Peyer's patch (tissue), 4 donors: ENCODE data around the gene LYST. TPM values are rescaled to one million over a fixed set of nuclear protein-coding genes. Genes with fewer than 3 reads are reported as not detected.
A peak's percentile ranks its signal among the peaks of the same experiment; 100 is the strongest.

Experiments
- DNase-seq, 3 donors: peaks; one replicate each; pipeline ENCODE4 v3.0.0-alpha.2; 2017 to 2019
- H3K27ac ChIP-seq, 4 donors: fragments of 200-600 bp; sonication (generic); one replicate each; pipeline ENCODE4 v1.5.1; 2016 to 2019
- H3K27me3 ChIP-seq, 2 donors: fragments of 200-600 bp; sonication (generic); one replicate each; pipeline ENCODE4 v1.5.1; 2019
- H3K36me3 ChIP-seq, 3 donors: fragments of 200-600 bp; sonication (generic); one replicate each; pipeline ENCODE4 v1.5.1; 2016 to 2019
- H3K4me1 ChIP-seq, 4 donors: fragments of 200-600 bp; sonication (generic); one replicate each; pipeline ENCODE4 v1.5.1; 2016 to 2019
- H3K4me3 ChIP-seq, 4 donors: fragments of 200-600 bp; sonication (generic); 1 replicate in 3 of 4; 2 replicates in 1 of 4; pipeline ENCODE4 v1.5.1; 2016 to 2019; ENCODE audit warnings: mild to moderate bottlenecking in 1 of 4
- H3K9me3 ChIP-seq, 4 donors: fragments of 200-600 bp; sonication (generic); one replicate each; pipeline ENCODE4 v1.5.1; 2016 to 2019; ENCODE audit warnings: mild to moderate bottlenecking in 1 of 4
- POLR2A ChIP-seq, 2 donors: fragments of 450-650 bp; IDR thresholded peaks; one replicate each; pipeline ENCODE4 v1.5.1; 2017; ENCODE audit warnings: antibody characterized with exemption in 2 of 2, mild to moderate bottlenecking in 2 of 2, moderate library complexity in 2 of 2
- total RNA-seq, 4 donors: library from RNA; depleted of rRNA; stranded (reverse); fragments of >200 nt; gene quantifications; one replicate each; pipeline ENCODE4 v1.1.0, GENCODE V29; 2016
- TF ChIP-seq, protein P1 (sequence below), 6 experiments: fragments of 450-650 bp in 4 of 6; fragments of 200-600 bp in 2 of 6; sonication (generic) in 1 of 6; IDR thresholded peaks; one replicate each; pipeline ENCODE4 v1.5.1; 2017 to 2019; ENCODE audit warnings: antibody characterized with exemption in 6 of 6, mild to moderate bottlenecking in 3 of 6, moderate library complexity in 1 of 6

The LYST gene
- total RNA-seq, 4 donors from 2014 or later, result 27.8 to 68.5 (median 35.5) TPM

DNA sequence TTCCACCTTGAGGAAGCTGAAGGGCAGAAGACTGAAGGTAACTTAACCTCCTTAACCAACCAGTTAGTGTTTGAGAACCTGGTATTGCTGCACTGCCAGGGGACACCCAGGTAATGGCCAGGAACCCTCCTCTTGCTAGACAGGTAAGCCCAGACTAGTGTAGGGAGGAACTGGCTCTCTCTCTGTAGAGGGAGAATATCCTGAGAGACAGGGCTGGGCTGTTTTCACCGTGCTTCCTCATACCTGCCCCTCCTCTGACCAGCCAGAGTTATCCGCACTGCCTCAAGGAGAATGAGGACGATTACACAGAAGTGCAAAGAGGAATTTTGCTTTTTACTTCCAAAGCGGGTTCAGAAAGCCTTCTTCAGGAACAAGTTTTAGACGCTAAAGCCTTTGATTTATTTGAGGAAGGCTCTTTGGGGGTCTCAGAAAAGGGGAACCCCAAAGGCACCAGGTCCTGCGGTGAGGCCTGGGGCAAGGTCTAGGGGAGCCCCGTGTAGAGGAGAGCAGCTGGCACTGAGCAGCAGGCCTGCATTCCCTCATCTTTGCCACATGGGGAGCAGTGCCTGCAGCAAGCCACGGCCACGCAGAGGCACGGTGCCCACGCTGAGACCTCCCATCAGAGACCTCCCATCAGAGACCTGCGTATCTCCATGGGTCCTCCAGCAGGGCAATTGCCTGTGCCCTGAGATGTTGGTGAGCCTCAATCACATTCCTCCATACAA, 230.6 kb downstream of the LYST start:
- no peaks in the 10 kb centered on the region for H3K36me3 ChIP-seq
- H3K9me3 ChIP-seq, result no peaks in the 10 kb centered on the region
- H3K27me3 ChIP-seq, result no peaks in the 10 kb centered on the region
- H3K27ac ChIP-seq, result no peak overlapping the region
- TF ChIP-seq POLR2A (IDR thresholded peaks at IDR 0.05), result no peak
- TF ChIP-seq, protein P1, sequence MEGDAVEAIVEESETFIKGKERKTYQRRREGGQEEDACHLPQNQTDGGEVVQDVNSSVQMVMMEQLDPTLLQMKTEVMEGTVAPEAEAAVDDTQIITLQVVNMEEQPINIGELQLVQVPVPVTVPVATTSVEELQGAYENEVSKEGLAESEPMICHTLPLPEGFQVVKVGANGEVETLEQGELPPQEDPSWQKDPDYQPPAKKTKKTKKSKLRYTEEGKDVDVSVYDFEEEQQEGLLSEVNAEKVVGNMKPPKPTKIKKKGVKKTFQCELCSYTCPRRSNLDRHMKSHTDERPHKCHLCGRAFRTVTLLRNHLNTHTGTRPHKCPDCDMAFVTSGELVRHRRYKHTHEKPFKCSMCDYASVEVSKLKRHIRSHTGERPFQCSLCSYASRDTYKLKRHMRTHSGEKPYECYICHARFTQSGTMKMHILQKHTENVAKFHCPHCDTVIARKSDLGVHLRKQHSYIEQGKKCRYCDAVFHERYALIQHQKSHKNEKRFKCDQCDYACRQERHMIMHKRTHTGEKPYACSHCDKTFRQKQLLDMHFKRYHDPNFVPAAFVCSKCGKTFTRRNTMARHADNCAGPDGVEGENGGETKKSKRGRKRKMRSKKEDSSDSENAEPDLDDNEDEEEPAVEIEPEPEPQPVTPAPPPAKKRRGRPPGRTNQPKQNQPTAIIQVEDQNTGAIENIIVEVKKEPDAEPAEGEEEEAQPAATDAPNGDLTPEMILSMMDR (IDR thresholded peaks at IDR 0.05), result peak in 1 of 6 experiments; percentile 14
- no peaks in the 10 kb centered on the region for H3K4me1 ChIP-seq
- no peak overlapping the region for H3K4me3 ChIP-seq
- peak in 1 of 3 donors; percentile 32 for DNase-seq

DNA sequence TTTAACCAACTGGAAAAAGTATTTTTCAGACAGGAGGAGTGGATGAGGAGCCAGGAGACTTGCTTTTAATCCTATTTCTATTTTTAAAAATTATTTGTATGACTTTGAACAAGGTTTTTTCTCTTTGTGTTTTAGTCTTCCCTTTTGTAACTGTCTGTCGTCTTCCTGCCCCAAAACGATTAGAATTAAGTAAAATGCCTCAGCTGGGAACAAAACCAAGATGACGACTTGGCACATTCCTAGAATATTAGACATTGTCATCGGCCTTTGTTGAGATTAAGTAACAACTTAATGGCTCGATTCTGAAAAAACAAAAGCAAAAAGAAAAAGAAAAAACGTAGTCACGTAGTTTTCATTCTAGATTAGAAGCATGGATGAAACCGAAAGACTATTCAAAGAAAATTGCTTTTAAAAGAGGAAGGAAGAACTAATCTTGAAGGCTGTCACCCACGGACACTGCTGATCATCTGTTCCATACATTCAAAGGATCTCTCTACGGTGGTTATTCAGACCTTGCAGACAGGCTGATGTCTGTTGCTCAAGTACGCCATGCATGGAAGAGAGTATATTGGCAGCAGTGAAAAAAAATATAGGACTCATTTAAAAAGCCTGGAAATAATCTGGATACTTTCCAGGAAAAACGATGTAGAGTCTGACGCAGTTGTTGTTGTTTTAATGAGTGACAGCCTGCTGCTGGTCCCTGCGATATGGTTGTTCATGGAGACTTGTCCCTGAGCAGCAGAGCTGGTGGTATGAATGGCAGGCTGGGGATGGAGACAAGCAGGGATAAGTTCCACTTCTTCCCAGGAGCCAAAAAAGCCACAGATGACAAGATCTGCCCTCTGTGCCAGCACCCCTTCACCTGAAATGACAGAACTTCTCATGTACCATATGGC, 234.0 kb downstream of the LYST start:
- H3K36me3 ChIP-seq, result no peaks in the 10 kb centered on the region
- H3K27me3 ChIP-seq, result no peaks in the 10 kb centered on the region
- no peaks in the 10 kb centered on the region for H3K9me3 ChIP-seq
- H3K4me3 ChIP-seq, result no peak overlapping the region
- no peak for TF ChIP-seq POLR2A (IDR thresholded peaks at IDR 0.05)
- TF ChIP-seq, protein P1 (IDR thresholded peaks at IDR 0.05), result no peak
- H3K4me1 ChIP-seq, result no peaks in the 10 kb centered on the region
- peak in 1 of 3 donors; percentile 10 for DNase-seq
- H3K27ac ChIP-seq, result no peak overlapping the region

DNA sequence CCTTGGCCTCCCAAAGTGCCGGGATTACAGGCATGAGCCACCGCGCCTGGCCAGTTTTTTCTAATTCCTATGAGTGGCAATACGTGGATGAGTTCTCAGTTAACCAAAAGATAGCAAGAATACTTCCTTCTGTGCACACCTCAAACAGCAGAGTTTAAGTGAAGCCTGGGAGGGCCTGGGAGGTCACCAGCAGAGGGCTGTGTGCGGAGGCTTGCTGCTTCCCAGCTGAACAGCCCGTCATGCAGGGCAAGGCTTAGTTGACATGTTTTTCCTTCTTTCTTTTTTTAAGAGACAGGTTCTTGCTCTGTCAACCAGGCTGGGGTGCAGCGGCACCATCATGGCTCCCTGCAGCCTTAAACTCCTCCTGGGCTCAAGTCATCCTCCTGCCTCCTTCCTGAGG, 234.9 kb downstream of the LYST start:
- H3K9me3 ChIP-seq, result no peaks in the 10 kb centered on the region
- DNase-seq, result peak in 1 of 3 donors; percentile 15
- no peak overlapping the region for H3K4me3 ChIP-seq
- H3K27me3 ChIP-seq, result no peaks in the 10 kb centered on the region
- no peak overlapping the region for H3K27ac ChIP-seq
- H3K4me1 ChIP-seq, result no peaks in the 10 kb centered on the region
- no peaks in the 10 kb centered on the region for H3K36me3 ChIP-seq
- no peak for TF ChIP-seq POLR2A (IDR thresholded peaks at IDR 0.05)
- TF ChIP-seq, protein P1 (IDR thresholded peaks at IDR 0.05), result no peak

DNA sequence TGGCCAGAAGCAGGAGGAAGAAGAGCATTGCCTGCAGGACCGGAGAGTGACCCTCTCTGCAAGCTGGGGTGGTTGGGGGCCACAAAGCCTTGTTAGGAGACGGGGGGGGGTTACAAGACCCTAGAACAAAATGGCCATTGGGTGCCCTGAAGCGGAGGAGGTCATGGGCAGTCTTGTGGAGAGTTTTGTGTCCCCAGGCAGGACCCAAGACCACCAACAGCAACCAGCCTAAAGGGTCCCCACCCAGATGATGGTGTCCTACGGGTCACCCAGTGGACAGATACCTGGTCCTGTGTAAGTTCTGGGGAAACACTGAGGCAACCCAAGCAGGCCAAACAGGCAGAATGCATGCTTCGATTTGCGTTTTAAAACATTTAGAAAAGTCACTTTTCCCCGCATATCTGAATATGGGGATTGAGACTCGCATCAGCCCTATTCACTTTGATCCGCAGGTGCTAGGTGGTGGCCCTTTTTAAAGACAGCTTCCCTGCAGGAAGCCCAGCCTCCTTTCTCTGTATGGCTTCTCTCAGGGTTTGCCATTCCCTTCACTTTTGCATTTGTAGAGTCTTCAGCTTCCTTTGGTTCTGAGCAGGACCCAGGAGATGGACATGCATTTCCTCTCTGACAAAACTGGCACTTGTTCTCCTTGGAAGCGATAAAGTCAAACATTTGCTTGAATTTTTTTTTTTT, 238.2 kb downstream of the LYST start:
- TF ChIP-seq, protein P1 (IDR thresholded peaks at IDR 0.05), result no peak
- no peak for TF ChIP-seq POLR2A (IDR thresholded peaks at IDR 0.05)
- H3K27ac ChIP-seq, result no peak overlapping the region

DNA sequence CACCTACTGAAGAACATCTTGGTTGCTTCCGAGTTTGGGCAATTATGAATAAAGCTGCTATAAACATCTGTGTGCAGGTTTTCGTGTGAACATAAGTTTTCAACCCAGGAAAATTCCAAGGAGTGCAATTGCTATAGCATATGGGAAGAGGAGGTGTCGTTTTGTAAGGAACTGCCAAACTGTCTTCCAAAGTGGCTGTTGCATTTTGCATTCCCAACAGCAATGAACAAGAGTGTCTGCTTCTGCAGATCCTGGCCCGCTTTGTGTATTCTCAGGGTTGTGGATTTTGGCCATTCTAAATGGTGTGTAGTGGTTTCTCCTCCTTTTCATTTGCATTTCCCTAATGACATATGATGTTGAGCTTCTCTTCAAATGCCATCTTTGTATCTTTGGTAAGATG, 240.9 kb downstream of the LYST start:
- Histone ChIP-seq H3K9me3 (no peaks in the 10 kb centered on the region), H3K36me3 (no peaks in the 10 kb centered on the region), H3K27me3 (no peaks in the 10 kb centered on the region), H3K4me3 (no peak overlapping the region), H3K27ac (no peak overlapping the region), H3K4me1 (no peaks in the 10 kb centered on the region)
- no peak for DNase-seq
- no peak for TF ChIP-seq POLR2A (IDR thresholded peaks at IDR 0.05)
- TF ChIP-seq, protein P1 (IDR thresholded peaks at IDR 0.05), result no peak

More for the DNA sequence above, 238.2 kb downstream of the LYST start:
- Histone ChIP-seq H3K9me3 (no peaks in the 10 kb centered on the region), H3K36me3 (no peaks in the 10 kb centered on the region), H3K4me3 (no peak overlapping the region), H3K4me1 (no peaks in the 10 kb centered on the region), H3K27me3 (no peaks in the 10 kb centered on the region)
- DNase-seq, result no peak
